NCI-H2227 treated with DMSO at 0.1 percent for 48 hours (cell line): ENCODE data around the gene EHMT2.
"Not testable (repeated sequence)": the region's sequence is repeated elsewhere in the genome, so short reads cannot be mapped to it uniquely, and the experiment has no call there.

ENCODE experiments used
- DNase-seq: peaks from one replicate; lab custom pipeline; 2025; lab: John Stamatoyannopoulos, UW

Gene EHMT2

DNA sequence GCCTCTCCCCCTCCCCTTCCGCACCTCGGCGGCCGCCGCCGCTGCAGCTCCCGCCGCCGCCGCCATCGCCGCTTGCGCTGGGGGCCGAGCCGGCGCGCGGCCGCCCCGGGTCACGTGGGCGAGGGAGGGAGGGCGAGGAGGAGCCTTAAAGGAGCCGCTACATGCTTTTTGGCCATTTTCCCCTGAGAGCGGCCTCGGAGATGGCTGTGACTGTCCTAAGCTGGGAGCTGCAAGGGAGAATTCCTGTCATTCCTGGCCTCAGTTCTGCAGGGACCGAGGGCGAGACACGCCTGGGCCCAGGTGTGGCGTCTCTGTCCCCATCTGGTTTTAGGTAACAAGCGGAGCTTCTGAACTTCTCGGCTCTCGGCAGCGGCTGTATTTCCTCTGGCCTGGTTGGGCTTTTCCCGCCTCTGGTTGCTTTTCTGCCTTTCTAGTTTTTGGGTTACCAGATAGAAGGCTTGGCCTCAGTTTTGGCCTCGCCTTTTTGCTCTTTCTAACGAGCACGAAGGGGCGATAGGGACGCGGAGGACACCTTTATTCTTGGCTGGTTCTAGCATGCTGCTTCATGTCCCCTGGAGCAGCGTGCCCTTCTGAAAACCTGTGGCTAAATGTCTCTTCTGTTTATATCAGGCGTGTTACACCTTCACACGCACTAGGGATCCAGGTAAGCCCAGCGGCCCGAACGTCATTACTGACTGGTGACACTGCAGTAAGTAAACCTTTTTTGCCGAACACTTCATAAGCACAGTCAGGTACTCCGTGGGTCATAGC is at the start of gene EHMT2:
TSS of gene EHMT2 (minus strand) at position 87 of the 771 bp plus-strand sequence. CDS start at position 66, 21 bp downstream.
- peak; percentile 72 for DNase-seq

DNA sequence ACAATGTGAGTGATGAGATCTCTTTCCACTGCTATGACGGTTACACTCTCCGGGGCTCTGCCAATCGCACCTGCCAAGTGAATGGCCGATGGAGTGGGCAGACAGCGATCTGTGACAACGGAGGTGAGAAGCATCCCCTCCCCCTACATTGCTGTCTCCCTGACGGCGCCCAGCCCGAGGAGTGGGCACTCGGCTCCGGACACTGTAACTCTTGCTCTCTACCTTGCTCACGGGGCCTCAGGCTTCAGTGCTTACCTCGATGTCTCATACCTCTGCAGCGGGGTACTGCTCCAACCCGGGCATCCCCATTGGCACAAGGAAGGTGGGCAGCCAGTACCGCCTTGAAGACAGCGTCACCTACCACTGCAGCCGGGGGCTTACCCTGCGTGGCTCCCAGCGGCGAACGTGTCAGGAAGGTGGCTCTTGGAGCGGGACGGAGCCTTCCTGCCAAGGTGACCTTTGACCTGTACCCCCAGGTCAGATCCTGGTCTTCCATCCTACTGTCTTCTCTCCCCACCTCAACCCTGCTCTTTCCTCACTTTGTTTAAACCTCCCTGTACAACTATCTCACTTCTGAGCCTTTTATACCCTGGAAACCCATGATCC is 49.7 kb upstream of the EHMT2 start:
- DNase-seq: no peak

DNA sequence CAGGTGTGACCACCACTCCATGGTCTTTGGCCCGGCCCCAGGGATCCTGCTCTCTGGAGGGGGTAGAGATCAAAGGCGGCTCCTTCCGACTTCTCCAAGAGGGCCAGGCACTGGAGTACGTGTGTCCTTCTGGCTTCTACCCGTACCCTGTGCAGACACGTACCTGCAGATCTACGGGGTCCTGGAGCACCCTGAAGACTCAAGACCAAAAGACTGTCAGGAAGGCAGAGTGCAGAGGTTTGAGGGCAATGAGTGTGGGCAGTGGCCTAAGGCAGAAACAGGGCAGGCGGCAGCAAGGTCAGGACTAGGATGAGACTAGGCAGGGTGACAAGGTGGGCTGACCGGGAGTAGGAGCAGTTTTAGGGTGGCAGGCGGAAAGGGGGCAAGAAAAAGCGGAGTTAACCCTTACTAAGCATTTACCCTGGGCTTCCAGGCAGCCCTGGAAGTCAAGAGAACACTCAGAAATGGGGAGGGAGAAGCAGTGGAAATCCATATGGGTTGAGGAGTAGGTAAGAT is 48.9 kb upstream of the EHMT2 start:
- no peak for DNase-seq

DNA sequence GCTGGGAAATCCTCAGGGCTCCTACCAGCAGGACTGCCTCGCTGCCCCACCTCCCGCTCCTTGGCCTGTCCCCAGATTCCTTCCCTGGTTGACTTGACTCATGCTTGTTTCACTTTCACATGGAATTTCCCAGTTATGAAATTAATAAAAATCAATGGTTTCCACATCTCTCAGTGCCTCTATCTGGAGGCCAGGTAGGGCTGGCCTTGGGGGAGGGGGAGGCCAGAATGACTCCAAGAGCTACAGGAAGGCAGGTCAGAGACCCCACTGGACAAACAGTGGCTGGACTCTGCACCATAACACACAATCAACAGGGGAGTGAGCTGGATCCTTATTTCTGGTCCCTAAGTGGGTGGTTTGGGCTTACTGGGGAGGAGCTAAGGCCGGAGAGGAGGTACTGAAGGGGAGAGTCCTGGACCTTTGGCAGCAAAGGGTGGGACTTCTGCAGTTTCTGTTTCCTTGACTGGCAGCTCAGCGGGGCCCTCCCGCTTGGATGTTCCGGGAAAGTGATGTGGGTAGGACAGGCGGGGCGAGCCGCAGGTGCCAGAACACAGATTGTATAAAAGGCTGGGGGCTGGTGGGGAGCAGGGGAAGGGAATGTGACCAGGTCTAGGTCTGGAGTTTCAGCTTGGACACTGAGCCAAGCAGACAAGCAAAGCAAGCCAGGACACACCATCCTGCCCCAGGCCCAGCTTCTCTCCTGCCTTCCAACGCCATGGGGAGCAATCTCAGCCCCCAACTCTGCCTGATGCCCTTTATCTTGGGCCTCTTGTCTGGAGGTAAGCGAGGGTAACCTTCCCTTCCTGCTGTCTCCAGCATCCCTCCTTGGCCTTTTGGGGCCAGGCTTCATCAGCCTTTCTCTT is 48.2 kb upstream of the EHMT2 start, which contains the start of gene CFB:
TSS of gene CFB (plus strand) at position 589 of the 863 bp plus-strand sequence. CDS start at position 716, 127 bp downstream.
- no peak for DNase-seq

DNA sequence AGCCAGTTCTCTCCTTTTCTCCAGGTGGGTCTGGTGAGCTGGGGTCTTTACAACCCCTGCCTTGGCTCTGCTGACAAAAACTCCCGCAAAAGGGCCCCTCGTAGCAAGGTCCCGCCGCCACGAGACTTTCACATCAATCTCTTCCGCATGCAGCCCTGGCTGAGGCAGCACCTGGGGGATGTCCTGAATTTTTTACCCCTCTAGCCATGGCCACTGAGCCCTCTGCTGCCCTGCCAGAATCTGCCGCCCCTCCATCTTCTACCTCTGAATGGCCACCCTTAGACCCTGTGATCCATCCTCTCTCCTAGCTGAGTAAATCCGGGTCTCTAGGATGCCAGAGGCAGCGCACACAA is 47.6 kb upstream of the EHMT2 start:
- no peak for DNase-seq

DNA sequence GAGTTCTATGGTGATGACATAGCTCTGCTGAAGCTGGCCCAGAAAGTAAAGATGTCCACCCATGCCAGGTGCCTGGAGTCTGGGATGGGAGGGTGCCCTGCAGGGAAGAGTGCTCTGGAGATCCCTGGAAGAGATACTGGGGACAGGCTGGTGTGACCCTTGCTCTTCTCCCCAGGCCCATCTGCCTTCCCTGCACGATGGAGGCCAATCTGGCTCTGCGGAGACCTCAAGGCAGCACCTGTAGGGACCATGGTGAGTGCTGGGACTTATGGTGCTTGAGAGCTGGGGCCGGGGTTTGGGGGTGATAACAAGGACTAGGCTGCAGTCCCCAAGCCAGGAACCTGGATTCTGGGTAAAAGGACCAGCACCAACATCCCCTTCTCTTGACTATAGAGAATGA is 46.2 kb upstream of the EHMT2 start:
- DNase-seq: no peak

DNA sequence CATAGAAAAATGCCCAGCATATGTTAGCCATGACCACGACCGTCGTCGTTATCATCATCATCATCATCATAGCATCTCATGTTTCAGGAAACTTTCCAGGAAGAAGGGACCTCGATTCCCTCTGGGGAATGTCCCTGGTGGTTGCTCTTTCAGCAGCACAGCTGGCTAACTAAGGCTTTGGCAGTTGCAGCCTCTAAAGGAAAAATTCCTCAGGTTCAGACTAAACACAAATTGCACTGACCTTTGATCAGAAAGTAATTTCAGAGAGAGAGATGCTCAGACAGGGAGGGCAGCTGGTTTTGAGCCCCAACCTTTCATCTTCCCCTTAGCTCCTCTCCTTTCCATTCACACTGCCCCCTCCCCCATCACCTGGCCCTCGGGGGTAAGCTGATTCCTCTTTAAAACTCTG is 42.8 kb upstream of the EHMT2 start:
- DNase-seq: no peak

DNA sequence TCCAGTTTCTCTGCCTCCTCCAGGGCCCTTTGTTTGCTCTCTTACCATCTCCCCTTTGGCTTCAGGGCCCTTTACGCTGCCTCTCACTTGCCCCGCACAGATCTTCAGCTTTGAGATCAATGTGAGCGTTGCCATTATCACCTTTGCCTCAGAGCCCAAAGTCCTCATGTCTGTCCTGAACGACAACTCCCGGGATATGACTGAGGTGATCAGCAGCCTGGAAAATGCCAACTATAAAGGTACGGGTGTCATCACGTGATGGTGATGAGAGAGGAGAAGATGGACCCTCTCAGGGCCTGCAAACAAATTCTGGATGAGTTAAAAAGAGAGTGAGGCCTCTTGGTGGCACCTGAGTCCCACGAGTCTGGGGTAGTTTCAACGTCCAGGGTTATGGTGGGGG is 38.3 kb upstream of the EHMT2 start:
- DNase-seq: no peak

DNA sequence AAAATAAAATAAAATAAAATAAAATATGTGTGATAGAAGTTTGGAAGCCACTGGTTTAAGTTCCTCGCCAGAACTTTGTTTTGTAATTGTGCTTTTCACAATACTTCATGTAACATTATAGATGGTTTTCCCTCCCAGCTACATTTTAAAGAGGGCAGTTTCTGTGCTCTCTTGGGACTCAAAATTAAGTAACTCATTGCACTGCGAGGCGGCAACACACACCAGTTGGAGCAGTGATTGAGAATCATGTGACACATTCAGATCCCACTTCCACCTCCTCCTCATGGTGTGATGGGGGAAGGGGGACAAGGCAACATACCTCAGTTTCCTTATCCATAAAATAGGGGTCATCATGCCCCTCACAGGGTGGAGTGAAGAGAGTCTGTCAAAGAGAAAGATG is 37.5 kb upstream of the EHMT2 start:
- DNase-seq: no peak

DNA sequence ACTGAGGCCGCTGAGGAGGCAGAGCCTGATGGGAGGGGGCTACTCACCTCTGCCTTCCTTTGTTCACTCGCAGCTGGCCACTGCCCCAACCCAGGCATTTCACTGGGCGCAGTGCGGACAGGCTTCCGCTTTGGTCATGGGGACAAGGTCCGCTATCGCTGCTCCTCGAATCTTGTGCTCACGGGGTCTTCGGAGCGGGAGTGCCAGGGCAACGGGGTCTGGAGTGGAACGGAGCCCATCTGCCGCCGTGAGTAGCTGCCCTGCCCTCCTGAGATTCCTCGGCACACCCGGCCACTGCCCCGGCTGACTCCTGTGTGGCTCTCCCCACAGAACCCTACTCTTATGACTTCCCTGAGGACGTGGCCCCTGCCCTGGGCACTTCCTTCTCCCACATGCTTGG is 36.0 kb upstream of the EHMT2 start:
- no peak for DNase-seq

DNA sequence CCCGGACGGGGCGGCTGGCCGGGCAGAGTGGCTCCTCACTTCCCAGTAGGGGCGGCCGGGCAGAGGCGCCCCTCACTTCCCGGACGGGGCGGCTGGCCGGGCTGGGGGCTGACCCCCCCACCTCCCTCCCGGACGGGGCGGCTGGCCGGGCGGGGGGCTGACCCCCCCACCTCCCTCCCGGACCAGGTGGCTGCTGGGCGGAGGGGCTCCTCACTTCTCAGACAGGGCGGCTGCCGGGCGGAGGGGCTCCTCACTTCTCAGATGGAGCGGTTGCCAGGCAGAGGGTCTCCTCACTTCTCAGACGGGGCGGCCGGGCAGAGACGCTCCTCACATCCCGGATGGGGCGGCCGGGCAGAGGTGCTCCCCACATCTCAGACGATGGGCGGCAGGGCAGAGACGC is 34.6 kb upstream of the EHMT2 start:
- DNase-seq: not testable (repeated sequence)

DNA sequence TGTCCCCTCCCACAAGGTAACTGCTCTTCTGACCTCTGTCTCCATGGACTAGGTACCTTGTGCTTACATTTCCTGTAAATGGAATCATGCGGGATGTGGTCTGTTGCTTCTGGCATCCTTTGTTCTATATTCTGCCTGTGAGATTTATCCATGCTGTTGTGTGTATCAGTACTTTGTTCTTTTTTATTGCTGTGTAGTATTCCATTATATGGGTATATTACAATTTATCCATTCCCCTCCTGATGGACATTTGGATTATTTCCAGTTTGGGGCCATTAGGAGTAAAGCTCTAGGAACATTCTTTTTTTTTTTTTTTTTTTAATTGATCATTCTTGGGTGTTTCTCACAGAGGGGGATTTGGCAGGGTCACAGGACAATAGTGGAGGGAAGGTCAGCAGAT is 33.5 kb upstream of the EHMT2 start:
- no peak for DNase-seq

DNA sequence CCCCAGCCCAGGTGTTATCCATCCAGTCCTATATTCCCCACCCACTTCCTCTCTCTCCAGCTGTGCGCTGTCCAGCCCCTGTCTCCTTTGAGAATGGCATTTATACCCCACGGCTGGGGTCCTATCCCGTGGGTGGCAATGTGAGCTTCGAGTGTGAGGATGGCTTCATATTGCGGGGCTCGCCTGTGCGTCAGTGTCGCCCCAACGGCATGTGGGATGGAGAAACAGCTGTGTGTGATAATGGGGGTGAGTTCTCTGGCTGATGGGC is 31.1 kb upstream of the EHMT2 start:
- DNase-seq: no peak

DNA sequence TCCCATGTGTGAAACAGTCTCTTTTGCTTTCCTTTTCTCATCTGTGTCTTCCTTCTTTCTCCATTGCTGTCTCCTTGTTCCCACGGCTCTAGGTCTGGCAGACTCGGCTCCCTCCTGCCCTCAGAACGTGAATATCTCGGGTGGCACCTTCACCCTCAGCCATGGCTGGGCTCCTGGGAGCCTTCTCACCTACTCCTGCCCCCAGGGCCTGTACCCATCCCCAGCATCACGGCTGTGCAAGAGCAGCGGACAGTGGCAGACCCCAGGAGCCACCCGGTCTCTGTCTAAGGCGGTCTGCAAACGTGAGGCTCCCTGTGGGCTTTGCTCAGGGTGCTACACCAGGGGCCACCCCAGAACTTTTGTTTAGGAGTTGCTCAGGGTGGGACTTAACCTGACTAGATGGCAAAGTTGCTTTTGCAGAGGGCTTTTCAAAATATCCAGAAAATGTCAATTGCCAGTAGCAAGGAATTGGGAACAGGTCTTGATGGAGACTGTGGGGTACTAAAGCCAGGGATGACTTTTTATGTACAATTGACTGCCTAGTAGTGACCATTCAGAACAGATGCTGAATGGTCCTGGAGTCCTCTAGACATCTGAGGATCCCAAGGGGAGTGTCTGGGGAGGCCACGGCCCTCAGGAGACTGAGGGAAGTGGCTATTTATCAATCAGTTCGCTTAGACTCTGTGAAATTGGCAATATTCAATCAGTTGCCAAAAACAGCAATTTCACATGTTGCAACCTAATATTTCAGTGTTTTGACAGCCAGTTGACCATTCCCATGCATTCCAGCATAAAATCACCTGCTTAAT is 30.6 kb upstream of the EHMT2 start:
- DNase-seq: no peak

DNA sequence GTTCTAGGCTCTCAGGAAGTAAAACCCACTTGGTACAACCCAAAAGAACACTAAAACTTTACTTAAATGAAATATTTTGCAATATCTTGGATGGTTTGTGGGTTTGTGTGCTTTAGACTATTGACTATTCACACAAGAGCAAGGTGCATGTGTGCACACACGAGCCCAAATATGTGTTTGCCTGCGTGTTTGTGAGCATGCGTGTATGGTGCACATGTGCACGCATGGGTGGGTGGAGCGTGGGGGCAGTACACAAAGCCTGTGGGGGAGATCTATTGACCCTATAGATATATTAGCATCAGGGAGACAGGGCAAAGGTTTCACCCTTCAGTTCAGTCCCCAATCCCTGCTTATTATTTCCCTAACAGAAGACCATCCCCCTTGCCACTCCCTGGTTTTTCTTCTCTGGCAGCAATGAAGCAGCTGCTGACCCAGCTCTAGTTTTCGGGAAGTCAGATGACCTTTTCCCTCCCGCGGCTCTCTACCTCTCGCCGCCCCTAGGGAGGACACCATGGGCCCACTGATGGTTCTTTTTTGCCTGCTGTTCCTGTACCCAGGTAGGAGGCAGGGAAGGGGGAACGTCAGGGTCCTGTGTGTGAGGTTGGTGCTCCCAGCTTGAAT is 29.9 kb upstream of the EHMT2 start, which contains the start of gene C2:
TSS of gene C2 (plus strand) at position 476 of the 621 bp plus-strand sequence. CDS start at position 512, 36 bp downstream.
- DNase-seq: no peak

DNA sequence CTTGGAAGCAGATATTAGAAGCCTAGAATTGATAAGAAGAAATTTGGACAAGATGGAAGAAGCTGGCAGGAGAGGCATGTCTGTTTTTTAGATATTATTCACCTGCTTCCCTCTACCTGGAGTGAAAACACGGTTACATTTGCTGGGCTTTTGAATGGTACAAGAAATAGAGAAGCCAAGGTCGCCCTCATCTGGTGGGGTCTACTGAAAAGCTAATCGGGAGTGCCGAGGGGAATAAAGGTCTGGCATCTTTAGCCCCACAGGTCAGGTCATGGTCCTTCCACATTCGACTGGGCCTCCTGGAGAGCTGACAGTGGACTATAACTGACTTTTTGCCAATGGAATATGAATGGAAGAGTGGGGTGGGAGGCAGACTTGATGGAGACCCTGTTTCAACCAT is 25.4 kb upstream of the EHMT2 start:
- no peak for DNase-seq

DNA sequence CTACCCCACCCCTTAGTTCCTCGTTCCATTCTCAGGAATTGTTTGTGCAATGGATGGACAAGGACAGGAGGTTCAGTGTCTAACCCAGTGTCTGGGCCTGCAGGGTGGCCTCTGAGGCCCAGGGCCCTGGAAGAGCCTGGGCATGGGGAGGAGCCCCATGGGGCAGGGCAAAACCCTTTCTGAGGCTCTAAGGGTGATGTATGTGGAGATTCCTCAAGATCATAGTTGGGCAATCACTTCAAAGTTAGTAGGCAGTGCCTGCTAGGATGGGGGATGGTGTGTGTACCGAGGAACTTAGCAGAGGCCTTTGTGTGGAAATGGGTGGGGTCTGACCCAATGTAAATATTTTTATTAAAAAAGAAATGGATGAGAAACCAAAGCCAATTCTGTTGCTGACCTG is 23.3 kb upstream of the EHMT2 start:
- no peak for DNase-seq

DNA sequence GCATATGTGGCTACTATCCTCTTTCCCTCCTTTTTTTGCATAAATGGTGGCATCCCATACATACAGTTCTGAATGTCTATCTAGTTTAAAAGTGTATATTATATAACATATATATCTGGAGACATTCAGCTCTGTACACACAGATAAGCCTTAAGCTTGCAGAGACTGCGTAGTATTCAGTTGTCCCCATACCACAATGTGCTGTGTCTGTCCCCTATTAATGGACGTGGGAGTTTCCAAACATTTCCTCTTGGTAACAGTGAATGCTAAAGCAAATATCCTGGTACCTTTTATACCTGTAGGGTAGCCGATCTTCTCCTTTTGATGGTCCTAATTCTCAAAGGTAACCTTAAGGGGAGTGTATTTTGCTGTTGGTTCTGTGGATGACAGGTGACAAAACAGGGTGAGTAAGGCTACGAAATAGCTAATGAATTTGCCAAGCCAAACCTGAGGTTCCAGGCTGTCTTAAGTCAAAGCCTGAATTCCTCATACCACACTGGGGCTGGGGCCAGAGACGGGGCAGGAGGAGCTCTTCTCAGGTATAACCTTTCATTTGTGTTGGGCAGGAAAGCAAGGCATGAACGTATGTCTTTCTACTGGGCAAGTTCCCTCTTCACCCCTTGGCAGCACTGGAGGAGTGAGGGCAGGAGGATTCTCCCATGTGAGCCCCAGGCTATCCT is 22.3 kb upstream of the EHMT2 start:
- no peak for DNase-seq

DNA sequence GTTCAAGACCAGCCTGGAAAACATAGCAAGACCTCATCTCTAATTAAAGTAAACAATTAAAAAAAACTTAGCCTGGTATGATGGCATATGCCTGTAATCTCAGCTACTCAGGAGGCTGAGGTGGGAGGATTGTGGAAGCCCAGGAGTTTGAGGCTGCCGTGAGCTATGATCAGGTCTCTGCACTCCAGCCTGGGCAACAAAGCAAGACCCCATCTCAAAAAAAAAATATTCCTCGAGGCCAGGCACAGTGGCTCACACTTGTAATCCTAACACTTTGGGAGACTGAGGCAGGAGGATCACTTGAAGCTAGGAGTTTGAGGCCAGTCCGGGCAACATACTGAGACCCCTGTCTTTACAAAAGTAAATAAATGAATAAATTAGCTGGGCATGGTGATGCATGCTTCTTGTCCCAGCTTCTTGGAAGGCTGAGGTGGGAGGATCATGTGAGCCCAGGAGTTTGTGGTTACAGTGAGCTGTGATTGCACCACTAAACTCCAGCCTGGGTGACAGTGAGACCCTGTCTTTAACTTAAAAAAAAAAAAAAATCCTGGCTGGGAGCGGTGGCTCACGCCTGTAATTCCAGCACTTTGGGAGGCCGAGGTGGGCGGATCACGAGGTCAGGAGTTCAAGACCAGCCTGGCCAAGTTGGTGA is 20.7 kb upstream of the EHMT2 start:
- DNase-seq: no peak

DNA sequence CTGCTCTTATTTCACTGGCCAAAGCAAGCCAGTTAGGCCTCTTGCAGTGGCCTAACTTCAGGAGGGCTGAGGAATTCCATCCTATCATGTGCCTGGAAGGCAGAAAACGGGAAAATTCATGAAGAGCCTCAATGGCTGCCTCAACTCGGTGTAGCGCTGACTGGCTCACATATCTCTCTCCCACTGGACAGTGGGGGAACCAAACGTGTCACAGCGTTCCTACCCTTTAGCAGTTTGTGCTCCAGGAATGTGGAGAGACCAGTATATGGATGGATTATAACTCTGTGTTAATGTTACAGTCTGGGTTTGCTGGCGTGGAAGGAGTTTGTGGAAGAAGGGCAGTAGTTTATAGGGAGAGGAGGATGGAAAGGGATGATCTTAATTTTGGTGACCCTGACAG is 18.3 kb upstream of the EHMT2 start:
- no peak for DNase-seq
